Upper lobe of right lung (tissue), 1 donor: ENCODE results near the gene PROCA1. TPM values are rescaled to one million over a fixed set of nuclear protein-coding genes. Genes with fewer than 3 reads are reported as not detected.

ENCODE experiments used
- ATAC-seq: fragments of 200-7000 bp; cut with Tn5 transposase; one replicate; pipeline ENCODE4 v1.9.1; 2020; ENCODE audit warnings: mild to moderate bottlenecking, moderate library complexity
- DNase-seq: peaks from one replicate; pipeline ENCODE4 v3.0.0-alpha.2; 2020
- H3K27ac ChIP-seq: fragments of 200-600 bp; one replicate; pipeline ENCODE4 v1.8.0; 2022
- H3K27me3 ChIP-seq: fragments of 200-600 bp; one replicate; pipeline ENCODE4 v1.8.0; 2022; ENCODE audit warnings: mild to moderate bottlenecking
- H3K36me3 ChIP-seq: fragments of 200-600 bp; one replicate; pipeline ENCODE4 v1.8.0; 2022
- H3K4me1 ChIP-seq: fragments of 200-600 bp; one replicate; pipeline ENCODE4 v1.8.0; 2022
- H3K4me3 ChIP-seq: fragments of 200-600 bp; one replicate; pipeline ENCODE4 v1.8.0; 2022; ENCODE audit warnings: mild to moderate bottlenecking
- H3K9me3 ChIP-seq: fragments of 200-600 bp; one replicate; pipeline ENCODE4 v1.8.0; 2022
- CTCF ChIP-seq: fragments of 200-600 bp; IDR thresholded peaks from one replicate; pipeline ENCODE4 v1.8.0; 2022; ENCODE audit warnings: antibody characterized with exemption
- intact Hi-C: fragments of 100-400 bp; cut with DNase I; formaldehyde crosslinking; loops from one replicate; pipeline ENCODE4 v1.11.0; 2022
- total RNA-seq: library from RNA; stranded (reverse); fragmentation: NEBNext Ultra II Directional; extraction: Animal tissue kit (Norgen Biotek cat#: 25700); gene quantifications from one replicate; pipeline ENCODE4 v1.2.1, GENCODE V29; 2021
- donor health status: DM: no; HTN: yes; CAD: no; lungs with severe emphysema.

PROCA1 gene
- total RNA-seq, 1 donor from 2014 or later: 3.3 TPM

- peaks cover 50% of the 10 kb centered on the region for H3K36me3 ChIP-seq
- no peaks in the 10 kb centered on the region for H3K27me3 ChIP-seq
- no peak for TF ChIP-seq CTCF
- no peak overlapping the region for H3K27ac ChIP-seq
- no peaks in the 10 kb centered on the region for H3K9me3 ChIP-seq
- ATAC-seq (no peak), DNase-seq (no peak)
- no peak overlapping the region for H3K4me3 ChIP-seq
- no peaks in the 10 kb centered on the region for H3K4me1 ChIP-seq
- intact Hi-C loops: no loop called here
These were observed 56.5 kb downstream of the PROCA1 start for GRCh38 chr17:28655160-28655559.

Other genes with a start within 250 kb of the PROCA1 start
- gene SLC13A2, start 238.2 kb downstream of the PROCA1 start, total RNA-seq: 0.87 TPM
- 0.35 TPM for gene FOXN1, start 205.5 kb downstream of the PROCA1 start, total RNA-seq
- gene UNC119, start 159.3 kb downstream of the PROCA1 start, total RNA-seq: 22.7 TPM
- 43.0 TPM for gene PIGS, start 140.4 kb downstream of the PROCA1 start, total RNA-seq
- gene ALDOC, start 135.0 kb downstream of the PROCA1 start, total RNA-seq: 10.5 TPM
- gene SPAG5, start 112.9 kb downstream of the PROCA1 start, total RNA-seq: 3.2 TPM
- gene RSKR, start 97.7 kb downstream of the PROCA1 start, total RNA-seq: 12.3 TPM
- gene BLTP2, start 66.7 kb downstream of the PROCA1 start, total RNA-seq: 145 TPM
- 52.8 TPM for gene SDF2, start 50.0 kb downstream of the PROCA1 start, total RNA-seq
- 62.4 TPM for gene SUPT6H, start 49.7 kb downstream of the PROCA1 start, total RNA-seq
- gene RAB34, start 6.0 kb upstream of the PROCA1 start, total RNA-seq: 63.5 TPM
- gene RPL23A, start 8.1 kb upstream of the PROCA1 start, total RNA-seq: 1,221 TPM
- 16.2 TPM for gene TLCD1, start 14.3 kb upstream of the PROCA1 start, total RNA-seq
- 8.4 TPM for gene NEK8, start 16.9 kb upstream of the PROCA1 start, total RNA-seq
- 65.9 TPM for gene TRAF4, start 32.1 kb upstream of the PROCA1 start, total RNA-seq
- 22.2 TPM for gene FAM222B, start 130.9 kb upstream of the PROCA1 start, total RNA-seq
- gene ERAL1, start 143.1 kb upstream of the PROCA1 start, total RNA-seq: 24.4 TPM
- 157 TPM for gene FLOT2, start 185.8 kb upstream of the PROCA1 start, total RNA-seq
- 12.8 TPM for gene DHRS13, start 191.2 kb upstream of the PROCA1 start, total RNA-seq
- gene PHF12, start 239.6 kb upstream of the PROCA1 start, total RNA-seq: 40.0 TPM